GM23248 (cell line): ENCODE data around the gene GTF2F2.

Source experiments
- EZH2 ChIP-seq: fragments of 200-600 bp; sonication (generic); IDR thresholded peaks from 2 replicates; pipeline ENCODE4 v1.6.1; 2018; ENCODE audit warnings: antibody characterized with exemption, mild to moderate bottlenecking; ENCODE audit not compliant: insufficient read depth, poor library complexity, severe bottlenecking
- EZH2phosphoT487 ChIP-seq: fragments of 200-600 bp; sonication (generic); IDR thresholded peaks from 2 replicates; pipeline ENCODE4 v1.6.1; 2018; ENCODE audit warnings: antibody characterized with exemption, moderate library complexity, mild to moderate bottlenecking, low read depth; ENCODE audit not compliant: insufficient read depth

GRCh38 chr13:45282994-45283393 lies 162.7 kb downstream of the GTF2F2 start:
- TF ChIP-seq EZH2 (no peak), EZH2phosphoT487 (no peak)
